Measurements from ENCODE around the gene EIF4G3.

DNA sequence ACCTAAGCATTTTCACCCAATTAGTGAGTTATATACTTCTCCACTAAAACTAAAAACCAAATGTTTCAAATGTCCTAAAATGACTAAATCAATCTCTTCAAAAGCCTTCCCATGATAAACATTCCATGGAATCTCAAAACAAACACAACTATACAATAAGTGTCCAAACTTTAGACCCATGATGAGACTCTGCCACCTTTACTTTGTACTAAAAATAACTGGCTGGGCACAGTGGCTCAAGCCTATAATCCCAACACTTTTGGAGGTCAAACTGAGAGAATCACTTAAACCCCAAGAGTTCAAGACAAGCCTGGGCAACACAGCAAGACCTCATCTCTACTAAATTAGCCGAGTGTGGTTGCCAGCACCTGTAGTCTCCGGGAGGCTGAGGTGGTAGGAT lies 87.4 kb downstream of the EIF4G3 start:
- no peak for TF ChIP-seq EZH2 (IDR thresholded peaks at IDR 0.05; ENCODE audit: borderline replicate concordance, low read length)
- TF ChIP-seq, protein P1, sequence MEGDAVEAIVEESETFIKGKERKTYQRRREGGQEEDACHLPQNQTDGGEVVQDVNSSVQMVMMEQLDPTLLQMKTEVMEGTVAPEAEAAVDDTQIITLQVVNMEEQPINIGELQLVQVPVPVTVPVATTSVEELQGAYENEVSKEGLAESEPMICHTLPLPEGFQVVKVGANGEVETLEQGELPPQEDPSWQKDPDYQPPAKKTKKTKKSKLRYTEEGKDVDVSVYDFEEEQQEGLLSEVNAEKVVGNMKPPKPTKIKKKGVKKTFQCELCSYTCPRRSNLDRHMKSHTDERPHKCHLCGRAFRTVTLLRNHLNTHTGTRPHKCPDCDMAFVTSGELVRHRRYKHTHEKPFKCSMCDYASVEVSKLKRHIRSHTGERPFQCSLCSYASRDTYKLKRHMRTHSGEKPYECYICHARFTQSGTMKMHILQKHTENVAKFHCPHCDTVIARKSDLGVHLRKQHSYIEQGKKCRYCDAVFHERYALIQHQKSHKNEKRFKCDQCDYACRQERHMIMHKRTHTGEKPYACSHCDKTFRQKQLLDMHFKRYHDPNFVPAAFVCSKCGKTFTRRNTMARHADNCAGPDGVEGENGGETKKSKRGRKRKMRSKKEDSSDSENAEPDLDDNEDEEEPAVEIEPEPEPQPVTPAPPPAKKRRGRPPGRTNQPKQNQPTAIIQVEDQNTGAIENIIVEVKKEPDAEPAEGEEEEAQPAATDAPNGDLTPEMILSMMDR (IDR thresholded peaks at IDR 0.05; ENCODE audit: low read length), result no peak

All from OCI-LY1 (cell line).